Esophagus (tissue), 2 donors: ENCODE data around the gene ELFN2. TPM values are rescaled to one million over a fixed set of nuclear protein-coding genes. Genes with fewer than 3 reads are reported as not detected.

Experiments used
- H3K27ac ChIP-seq, 2 donors: one replicate each; pipeline ENCODE4 v1.5.1; 2013; ENCODE audit warnings: low read depth in 2 of 2, mild to moderate bottlenecking in 2 of 2, inconsistent platforms in 1 of 2, low read length in 1 of 2, moderate library complexity in 1 of 2
- H3K27me3 ChIP-seq, 2 donors: one replicate each; pipeline ENCODE4 v1.6.1; 2013; ENCODE audit warnings: low read length in 2 of 2, control low read depth in 1 of 2, mild to moderate bottlenecking in 1 of 2; ENCODE audit not compliant: insufficient read depth in 2 of 2, control insufficient read depth in 1 of 2
- H3K36me3 ChIP-seq, 2 donors: one replicate each; pipeline ENCODE4 v1.6.1; 2013; ENCODE audit warnings: low read length in 1 of 2; ENCODE audit not compliant: control insufficient read depth in 2 of 2, insufficient read depth in 2 of 2
- H3K4me1 ChIP-seq, 2 donors: one replicate each; pipeline ENCODE4 v1.6.1; 2013; ENCODE audit warnings: low read length in 1 of 2; ENCODE audit not compliant: control insufficient read depth in 2 of 2, insufficient read depth in 2 of 2
- H3K4me3 ChIP-seq, 2 donors: one replicate each; pipeline ENCODE4 v1.5.1; 2013; ENCODE audit warnings: low read length in 2 of 2, mild to moderate bottlenecking in 2 of 2, low read depth in 1 of 2, moderate library complexity in 1 of 2
- H3K9me3 ChIP-seq, 2 donors: one replicate each; pipeline ENCODE4 v1.6.1; 2013; ENCODE audit warnings: mild to moderate bottlenecking in 2 of 2, low read depth in 1 of 2, low read length in 1 of 2, moderate library complexity in 1 of 2; ENCODE audit not compliant: control insufficient read depth in 2 of 2, insufficient read depth in 1 of 2
- WGBS, 2 donors: extraction: QIAGEN DNeasy Blood & Tissue Kit; methylation state at CpG; one replicate each; pipeline ENCODE4 v1.1.7; 2013; 5-methylcytosine and 5-hydroxymethylcytosine counted together
- polyA plus RNA-seq, 2 donors: library from polyadenylated mRNA; stranded (reverse); fragments of 200-250 nt; gene quantifications; one replicate each; pipeline ENCODE4 v1.2.3, GENCODE V29; 2013
- donor health status: healthy with polysubstance abuse.
- donor health status: Bipolar disorder and iron deficiency.

The ELFN2 gene
- polyA plus RNA-seq, 2 donors, result 0.01 to 0.02 TPM

- H3K27me3 ChIP-seq, result peaks cover 3 to 4% of the 10 kb centered on the region in 2 donors
- no peaks in the 10 kb centered on the region for H3K9me3 ChIP-seq
- WGBS, 2 donors, result 84 to 87% methylated on average over 12 of the region's 12 CpGs
- H3K36me3 ChIP-seq, result no peaks in the 10 kb centered on the region
- no peaks in the 10 kb centered on the region for H3K4me1 ChIP-seq
- H3K4me3 ChIP-seq, result no peak overlapping the region
- no peak overlapping the region for H3K27ac ChIP-seq
Observed at GRCh38 chr22:37384691-37385090, 42.6 kb downstream of the ELFN2 start.

GRCh38 chr22:37383341-37383740 is 43.9 kb downstream of the ELFN2 start:
- Histone ChIP-seq H3K36me3 (no peaks in the 10 kb centered on the region), H3K27me3 (peaks cover 2 to 3% of the 10 kb centered on the region in 2 donors), H3K4me1 (no peaks in the 10 kb centered on the region), H3K4me3 (no peak overlapping the region), H3K27ac (no peak overlapping the region), H3K9me3 (no peaks in the 10 kb centered on the region)
- 71 to 79% methylated on average over 9 of the region's 9 CpGs for WGBS, 2 donors

GRCh38 chr22:37381489-37381888 is 45.8 kb downstream of the ELFN2 start:
- peaks cover 0 to 3% of the 10 kb centered on the region in 2 donors for H3K27me3 ChIP-seq

GRCh38 chr22:37379722-37380121 is 47.6 kb downstream of the ELFN2 start:
- no peak overlapping the region for H3K4me3 ChIP-seq
- H3K4me1 ChIP-seq, result no peaks in the 10 kb centered on the region
- no peak overlapping the region for H3K27ac ChIP-seq
- H3K27me3 ChIP-seq, result peaks cover 0 to 3% of the 10 kb centered on the region in 2 donors
- 48 to 59% methylated on average over 10 of the region's 10 CpGs for WGBS, 2 donors
- no peaks in the 10 kb centered on the region for H3K36me3 ChIP-seq
- no peaks in the 10 kb centered on the region for H3K9me3 ChIP-seq

More at GRCh38 chr22:37381489-37381888, 45.8 kb downstream of the ELFN2 start:
- Histone ChIP-seq H3K27ac (no peak overlapping the region), H3K36me3 (no peaks in the 10 kb centered on the region), H3K4me1 (no peaks in the 10 kb centered on the region), H3K4me3 (no peak overlapping the region), H3K9me3 (no peaks in the 10 kb centered on the region)
- WGBS, 2 donors, result 48 to 53% methylated on average over 9 of the region's 9 CpGs

- H3K27me3 ChIP-seq, result peaks cover 0 to 3% of the 10 kb centered on the region in 2 donors
- no peak overlapping the region for H3K4me3 ChIP-seq
- no peak overlapping the region for H3K27ac ChIP-seq
- no peaks in the 10 kb centered on the region for H3K4me1 ChIP-seq
- WGBS, 2 donors, result 27 to 38% methylated on average over 13 of the region's 13 CpGs
- no peaks in the 10 kb centered on the region for H3K36me3 ChIP-seq
- H3K9me3 ChIP-seq, result no peaks in the 10 kb centered on the region
Observed at GRCh38 chr22:37379085-37379484, 48.2 kb downstream of the ELFN2 start.

- peaks cover 0 to 3% of the 10 kb centered on the region in 2 donors for H3K9me3 ChIP-seq
- no peaks in the 10 kb centered on the region for H3K36me3 ChIP-seq
- H3K4me1 ChIP-seq, result no peaks in the 10 kb centered on the region
- no peak overlapping the region for H3K4me3 ChIP-seq
- H3K27me3 ChIP-seq, result peaks cover 0 to 3% of the 10 kb centered on the region in 2 donors
- H3K27ac ChIP-seq, result no peak overlapping the region
- 35 to 36% methylated on average over 14 of the region's 14 CpGs for WGBS, 2 donors
Observed at GRCh38 chr22:37378642-37379058, 48.6 kb downstream of the ELFN2 start.

GRCh38 chr22:37377927-37378326 is 49.4 kb downstream of the ELFN2 start:
- Histone ChIP-seq H3K4me3 (no peak overlapping the region), H3K27me3 (peaks cover 0 to 3% of the 10 kb centered on the region in 2 donors), H3K27ac (no peak overlapping the region), H3K9me3 (peaks cover 0 to 3% of the 10 kb centered on the region in 2 donors), H3K36me3 (no peaks in the 10 kb centered on the region), H3K4me1 (no peaks in the 10 kb centered on the region)
- 58 to 64% methylated on average over 14 of the region's 14 CpGs for WGBS, 2 donors

- H3K4me3 ChIP-seq, result no peak overlapping the region
- peaks cover 0 to 3% of the 10 kb centered on the region in 2 donors for H3K27me3 ChIP-seq
- no peak overlapping the region for H3K27ac ChIP-seq
- no peaks in the 10 kb centered on the region for H3K4me1 ChIP-seq
- H3K36me3 ChIP-seq, result no peaks in the 10 kb centered on the region
- peaks cover 0 to 3% of the 10 kb centered on the region in 2 donors for H3K9me3 ChIP-seq
- 61 to 65% methylated on average over 3 of the region's 3 CpGs for WGBS, 2 donors
Observed at GRCh38 chr22:37377138-37377537, 50.1 kb downstream of the ELFN2 start.

- Histone ChIP-seq H3K27ac (no peak overlapping the region), H3K4me3 (no peak overlapping the region), H3K9me3 (peaks cover 0 to 3% of the 10 kb centered on the region in 2 donors), H3K4me1 (no peaks in the 10 kb centered on the region), H3K36me3 (no peaks in the 10 kb centered on the region), H3K27me3 (peaks cover 0 to 3% of the 10 kb centered on the region in 2 donors)
- 38 to 42% methylated on average over 3 of the region's 3 CpGs for WGBS, 2 donors
Observed at GRCh38 chr22:37376643-37377042, 50.6 kb downstream of the ELFN2 start.

- WGBS, 2 donors, result 50 to 54% methylated on average over 7 to 8 of the region's 8 CpGs
- H3K4me3 ChIP-seq, result no peak overlapping the region
- no peak overlapping the region for H3K27ac ChIP-seq
- peaks cover 0 to 3% of the 10 kb centered on the region in 2 donors for H3K9me3 ChIP-seq
- H3K27me3 ChIP-seq, result peaks cover 0 to 3% of the 10 kb centered on the region in 2 donors
- H3K36me3 ChIP-seq, result no peaks in the 10 kb centered on the region
- no peaks in the 10 kb centered on the region for H3K4me1 ChIP-seq
Observed at GRCh38 chr22:37375801-37376200, 51.5 kb downstream of the ELFN2 start.
